Midbrain (tissue), 1 donor: ENCODE results near the gene SPPL2B.

ENCODE experiments used
- DNase-seq: peaks from one replicate; lab custom pipeline; 2025; lab: John Stamatoyannopoulos, UW

Gene SPPL2B

DNA sequence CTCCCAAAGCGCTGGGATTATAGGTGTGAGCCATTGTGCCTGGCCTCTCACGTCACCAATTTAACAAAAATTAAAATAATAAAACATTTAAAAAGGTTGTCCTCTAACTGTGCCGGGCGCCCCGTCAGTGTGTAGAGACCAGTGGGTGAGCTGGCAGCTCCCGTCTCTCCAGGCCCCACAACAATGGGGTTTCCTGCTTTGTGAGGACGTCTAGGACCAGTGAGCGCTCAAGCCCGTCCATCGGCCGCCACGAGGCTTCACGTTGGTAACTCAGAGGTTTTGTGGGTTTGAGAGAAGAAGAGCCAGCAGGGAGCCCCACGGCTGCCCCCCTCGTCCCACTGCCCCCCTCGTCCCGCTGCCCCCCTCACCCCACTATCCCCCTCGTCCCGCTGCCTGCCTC is 4.8 kb upstream of the SPPL2B start:
- DNase-seq: no peak

DNA sequence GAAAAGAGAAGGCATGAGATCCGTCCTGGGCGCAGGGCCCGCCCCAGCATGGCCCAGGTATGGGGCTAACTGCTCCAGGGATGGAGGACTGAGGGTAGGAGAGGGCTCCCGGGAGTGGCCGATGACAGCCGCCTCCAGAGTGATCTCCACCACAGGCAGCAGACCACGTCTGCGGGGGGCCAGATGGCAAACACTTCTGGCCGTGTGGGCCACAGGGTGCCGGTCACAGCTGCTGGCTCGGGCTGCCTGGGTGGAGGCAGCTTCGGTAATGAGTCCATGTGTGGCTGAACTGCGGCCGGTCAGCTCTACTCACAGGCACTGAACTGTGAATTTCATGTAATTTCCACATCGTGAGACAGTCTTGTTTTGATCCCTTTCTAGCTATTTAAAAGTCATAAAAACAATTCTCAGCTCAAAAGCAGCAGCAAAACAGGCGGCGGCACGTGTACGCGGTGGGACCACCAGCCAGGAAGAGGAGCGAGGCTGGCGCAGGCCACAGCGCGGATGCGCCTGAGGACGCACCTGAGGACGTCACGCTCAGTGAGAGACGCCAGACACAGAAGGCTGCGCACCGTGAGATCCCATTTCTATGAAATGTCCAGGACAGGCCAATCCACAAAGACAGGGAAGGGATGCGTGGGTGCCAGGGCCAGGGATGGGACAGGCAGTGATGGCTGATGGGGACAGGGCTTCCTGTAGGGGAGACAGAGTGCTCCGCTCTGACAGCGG is 4.1 kb upstream of the SPPL2B start:
- no peak for DNase-seq

DNA sequence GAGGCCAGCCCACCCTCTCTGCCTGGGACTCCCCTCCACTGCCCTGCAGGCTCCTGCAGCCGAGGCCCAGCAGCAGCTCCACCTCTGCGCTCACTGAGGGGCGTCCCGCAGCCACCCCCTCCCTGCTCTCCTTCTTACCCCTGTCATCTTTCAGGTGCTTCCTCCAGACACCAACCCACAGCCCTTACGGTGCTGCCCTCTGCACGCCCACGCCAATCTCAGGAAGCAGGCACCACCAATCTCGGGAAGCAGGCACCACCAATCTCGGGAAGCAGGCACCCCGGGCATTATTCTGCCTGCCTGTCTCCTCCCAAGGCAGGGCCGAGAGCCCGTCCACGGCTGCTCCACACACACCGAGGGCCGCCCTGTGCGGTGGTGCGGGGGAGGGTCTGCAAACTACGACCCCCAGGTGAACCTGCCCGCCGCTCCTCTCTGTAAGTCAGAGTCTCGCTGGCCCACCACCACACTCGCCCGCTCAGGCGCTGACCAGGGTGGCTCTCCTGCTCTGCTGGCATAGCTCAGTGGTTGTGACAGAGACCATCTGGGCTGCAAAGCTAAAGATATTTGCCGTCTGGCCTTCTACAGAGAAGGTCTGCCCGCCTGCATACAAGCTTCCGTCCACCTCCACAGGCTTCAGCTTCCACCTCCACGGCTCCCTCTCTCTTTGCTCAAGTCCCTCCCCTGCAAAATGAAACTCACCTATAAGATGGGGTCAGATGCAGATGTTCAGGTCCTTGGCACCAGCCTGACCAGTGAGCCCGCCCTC is 3.0 kb upstream of the SPPL2B start:
- no peak for DNase-seq

DNA sequence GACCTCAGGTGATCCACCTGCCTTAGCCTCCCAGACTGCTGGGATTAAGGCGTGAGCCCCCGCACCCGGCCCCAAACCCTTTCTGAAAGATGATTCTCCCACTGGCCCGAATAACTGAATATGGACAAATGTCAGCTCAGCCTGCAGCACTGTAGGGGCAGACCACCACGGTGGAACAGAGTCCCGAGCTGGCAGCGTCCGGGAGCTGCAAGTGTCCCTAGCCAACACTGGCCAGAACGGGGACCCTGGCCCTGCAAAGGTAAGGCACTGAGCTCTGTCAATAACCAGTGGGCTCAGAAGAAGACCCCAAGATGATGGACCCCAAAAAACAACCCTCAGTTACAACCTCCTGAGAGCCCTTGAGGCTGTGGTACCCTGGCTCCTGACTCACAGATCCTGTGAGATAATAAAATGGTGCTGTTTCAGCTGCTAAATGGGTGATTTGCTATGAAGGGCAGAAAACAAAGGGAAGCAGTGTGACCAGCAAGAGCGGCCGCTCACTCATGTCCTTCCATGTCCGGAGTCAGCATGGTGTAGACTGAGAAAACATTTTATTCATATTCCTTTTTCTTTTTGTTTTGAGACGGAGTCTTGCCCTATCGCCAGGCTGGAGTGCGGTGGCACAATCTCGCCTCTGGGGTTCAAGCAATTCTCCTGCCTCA is 1.7 kb upstream of the SPPL2B start:
- DNase-seq: no peak

DNA sequence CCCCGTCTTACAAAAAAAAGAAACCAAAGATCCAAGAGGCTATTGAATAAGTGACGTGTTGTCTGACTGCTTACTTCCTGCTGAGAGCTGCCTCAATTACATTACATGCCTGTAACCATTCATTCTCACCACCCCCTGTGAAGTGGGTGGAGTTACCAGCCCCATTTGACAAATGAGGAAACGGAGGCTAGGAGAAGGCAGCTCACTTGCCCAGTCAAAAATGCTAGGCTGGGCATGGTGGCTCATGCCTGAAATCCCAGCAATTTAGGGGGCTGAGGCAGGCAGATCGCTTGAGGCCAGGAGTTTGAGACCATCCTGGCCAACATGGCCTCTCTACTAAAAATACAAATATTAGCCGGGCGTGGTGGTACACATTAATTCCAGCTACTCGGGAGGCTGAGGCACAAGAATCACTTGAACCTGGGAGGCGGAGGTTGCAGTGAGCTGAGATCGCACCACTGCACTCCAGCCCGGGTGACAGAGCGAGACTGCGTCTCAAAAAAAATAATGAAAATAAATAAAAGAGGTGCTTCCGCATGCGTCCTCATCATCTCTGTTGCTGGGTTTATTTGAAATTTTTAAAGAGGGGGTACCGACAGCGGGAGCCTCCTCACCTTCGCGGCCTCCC is 597 bp upstream of the SPPL2B start:
- DNase-seq: no peak

DNA sequence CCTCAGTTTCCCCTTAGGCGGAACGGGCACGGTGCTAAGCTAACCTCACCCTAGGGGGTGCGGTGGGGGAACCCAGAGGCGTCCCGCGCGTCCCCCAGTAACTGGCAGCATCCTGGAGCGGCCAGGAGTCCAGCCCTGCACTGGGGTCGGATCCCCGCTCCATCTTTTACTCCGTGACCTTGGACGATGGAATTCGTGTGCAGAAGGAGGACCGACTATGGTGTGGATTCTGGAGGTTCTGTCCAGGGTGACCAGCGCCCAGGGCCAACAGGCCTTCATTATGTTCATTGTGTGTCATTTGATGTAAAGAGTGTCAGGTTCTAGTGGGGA is 630 bp downstream of the SPPL2B start:
- no peak for DNase-seq

DNA sequence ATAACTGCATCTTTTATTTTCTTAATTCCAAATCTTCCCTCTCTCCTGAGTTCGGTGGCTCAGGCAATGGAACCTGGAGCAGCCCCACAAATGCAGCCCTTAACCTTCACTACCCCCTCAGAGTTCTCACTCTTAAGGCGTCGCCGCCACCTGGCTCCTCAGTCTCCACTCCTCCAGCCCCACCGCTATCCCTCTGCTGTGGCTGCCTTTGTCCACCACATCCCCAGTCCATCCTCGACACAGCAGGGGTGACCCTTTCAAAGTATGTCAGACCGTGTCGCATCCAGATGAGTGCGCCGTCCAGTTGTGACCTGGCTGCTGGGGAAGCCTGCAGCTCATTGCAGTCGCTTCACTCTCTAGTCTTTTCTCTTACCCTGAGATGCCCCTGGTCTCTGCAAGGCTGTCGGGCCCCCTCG is 1.0 kb downstream of the SPPL2B start:
- no peak for DNase-seq

DNA sequence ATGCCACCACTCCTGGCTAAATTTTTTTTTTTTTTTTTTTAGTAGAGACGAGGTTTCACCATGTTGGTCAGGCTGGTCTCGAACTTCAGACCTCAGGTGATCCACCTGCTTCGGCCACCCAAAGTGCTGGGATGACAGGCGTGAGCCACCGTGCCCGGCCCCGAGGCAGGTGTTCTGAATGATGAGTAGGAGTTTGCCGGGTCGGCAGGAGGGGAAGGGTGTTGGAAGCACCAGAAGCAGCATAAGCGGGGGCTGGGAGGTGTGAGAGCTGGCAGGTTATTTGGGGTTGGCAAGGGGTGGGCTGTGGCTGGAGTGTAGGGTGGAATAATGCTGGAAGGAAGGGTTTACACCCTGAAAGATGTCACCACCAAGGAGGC is 1.8 kb downstream of the SPPL2B start:
- DNase-seq: no peak

DNA sequence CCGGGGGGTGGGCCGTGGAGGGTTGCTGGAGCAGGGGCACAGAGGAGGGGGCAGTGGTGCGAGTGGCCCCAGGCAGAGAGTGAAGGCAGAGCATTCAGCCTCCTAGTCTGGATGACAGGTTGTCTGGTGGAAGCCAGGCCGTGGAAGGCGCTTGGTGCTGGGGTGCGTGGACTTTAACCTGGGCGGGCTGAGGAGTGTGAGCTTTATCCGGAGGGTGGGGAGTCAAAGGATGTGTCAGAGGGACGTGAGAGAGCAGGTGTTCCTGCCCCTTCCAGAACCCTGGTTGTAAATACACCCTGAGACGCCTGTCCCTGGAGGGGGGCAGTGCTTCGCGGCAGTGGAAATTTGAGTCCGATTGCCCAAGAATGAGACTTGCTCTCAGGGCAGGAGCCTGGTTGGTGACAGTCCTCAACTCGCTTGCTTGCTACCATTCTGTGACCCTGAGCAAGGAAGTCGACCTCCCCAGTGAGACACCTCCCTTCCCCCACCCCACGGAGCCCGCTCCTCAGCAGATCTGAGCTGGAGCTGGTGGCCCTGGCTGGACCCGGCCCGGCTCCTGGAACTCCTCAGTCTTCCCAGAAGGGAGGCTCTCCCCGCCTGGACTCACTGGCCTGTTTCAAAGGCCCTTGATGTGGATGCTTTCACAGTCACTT is 2.3 kb downstream of the SPPL2B start:
- DNase-seq: no peak

DNA sequence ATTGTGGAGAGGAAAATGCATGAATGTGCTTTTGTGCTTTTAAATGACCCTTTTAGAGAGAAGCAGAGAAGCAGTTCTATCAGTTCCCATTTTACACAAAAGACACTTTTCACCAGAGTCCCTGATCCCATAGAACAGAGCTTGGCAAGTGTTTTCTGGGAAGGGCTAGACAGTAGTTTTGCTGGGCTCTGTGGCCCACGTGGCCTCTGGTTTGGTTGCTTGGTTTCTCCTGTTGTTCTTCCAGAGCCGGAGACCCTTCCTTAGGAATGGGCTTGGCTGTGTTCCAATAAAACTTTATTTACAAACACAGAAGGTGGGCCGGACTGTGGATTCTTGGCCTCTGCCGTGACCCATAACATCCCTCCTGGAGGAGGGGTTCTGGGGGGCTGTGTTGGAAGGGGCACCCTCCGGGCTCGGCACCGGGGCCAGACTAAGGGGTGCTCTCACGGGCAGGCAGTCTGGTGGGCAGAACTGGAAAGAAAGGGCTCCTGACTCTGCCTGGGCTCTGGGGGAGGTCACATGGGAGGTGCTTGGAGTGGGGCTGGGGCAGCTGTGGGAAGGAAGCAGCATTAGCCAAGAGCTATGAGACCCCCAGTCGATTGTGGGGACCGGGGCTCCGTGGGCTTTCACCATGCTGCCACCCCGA is 3.2 kb downstream of the SPPL2B start:
- peak; percentile 76 for DNase-seq

DNA sequence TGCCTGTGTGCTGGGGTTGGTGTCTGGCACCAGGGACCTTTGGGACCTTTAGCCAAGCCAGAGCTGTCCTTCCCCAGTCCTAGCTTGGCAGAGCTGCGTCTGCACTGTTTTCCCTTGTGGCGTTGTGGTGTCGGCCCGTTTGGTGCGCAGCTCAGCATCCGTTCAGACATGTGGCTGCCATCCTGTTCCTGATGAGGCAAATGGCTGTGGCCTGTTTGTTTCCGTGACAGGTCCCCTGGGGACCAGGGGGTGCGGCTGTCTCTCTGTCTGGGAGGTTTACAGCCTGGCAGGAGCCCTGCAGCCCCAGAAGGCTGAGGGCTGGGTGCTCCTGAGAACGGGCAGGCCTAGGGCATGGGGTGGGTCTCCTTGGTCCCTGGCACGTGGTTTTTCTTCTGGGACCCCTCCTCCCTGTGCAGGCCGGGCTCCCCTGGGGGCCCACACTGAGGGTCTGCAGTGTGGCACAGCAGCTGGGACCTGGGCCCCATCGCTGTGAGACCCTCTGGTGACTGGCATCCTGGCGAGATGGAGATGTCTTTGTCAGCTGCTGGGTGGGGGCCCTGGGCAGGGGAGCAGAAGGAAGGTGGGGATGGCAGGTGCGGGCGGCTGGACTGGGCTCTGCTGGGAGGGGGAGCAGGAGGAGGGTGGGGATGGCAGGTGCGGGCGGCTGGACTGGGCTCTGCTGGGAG is 4.0 kb downstream of the SPPL2B start:
- no peak for DNase-seq

DNA sequence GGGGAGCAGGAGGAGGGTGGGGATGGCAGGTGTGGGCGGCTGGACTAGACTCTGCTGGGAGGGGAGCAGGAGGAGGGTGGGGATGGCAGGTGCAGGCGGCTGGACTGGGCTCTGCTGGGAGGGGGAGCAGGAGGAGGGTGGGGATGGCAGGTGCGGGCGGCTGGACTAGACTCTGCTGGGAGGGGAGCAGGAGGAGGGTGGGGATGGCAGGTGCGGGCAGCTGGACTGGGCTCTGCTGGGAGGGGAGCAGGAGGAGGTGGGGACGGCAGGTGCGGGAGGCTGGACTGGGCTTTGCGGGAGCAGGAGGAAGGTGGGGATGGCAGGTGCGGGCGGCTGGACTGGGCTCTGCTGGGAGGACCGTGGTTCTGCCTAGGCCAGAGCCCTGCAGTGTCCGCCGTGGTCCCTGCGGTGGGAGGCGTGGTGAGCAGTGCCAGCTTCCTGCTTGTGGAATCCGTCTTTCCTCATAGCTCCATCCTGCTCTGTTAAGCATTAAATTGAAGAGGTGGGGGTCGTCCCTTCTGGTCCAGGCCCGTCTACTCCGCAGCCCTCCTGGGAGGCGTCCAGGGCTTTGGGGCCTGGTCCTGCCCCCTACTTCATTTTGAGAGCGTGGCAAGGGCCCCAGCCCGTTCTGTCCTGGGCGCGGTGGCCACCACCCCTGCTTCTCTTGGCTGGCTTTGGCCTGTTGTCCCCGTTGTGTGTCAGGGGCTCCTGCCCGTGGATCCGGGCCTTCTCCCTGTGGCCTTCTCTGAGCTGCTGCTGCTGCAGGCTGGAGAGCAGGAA is 4.7 kb downstream of the SPPL2B start:
- DNase-seq: no peak

DNA sequence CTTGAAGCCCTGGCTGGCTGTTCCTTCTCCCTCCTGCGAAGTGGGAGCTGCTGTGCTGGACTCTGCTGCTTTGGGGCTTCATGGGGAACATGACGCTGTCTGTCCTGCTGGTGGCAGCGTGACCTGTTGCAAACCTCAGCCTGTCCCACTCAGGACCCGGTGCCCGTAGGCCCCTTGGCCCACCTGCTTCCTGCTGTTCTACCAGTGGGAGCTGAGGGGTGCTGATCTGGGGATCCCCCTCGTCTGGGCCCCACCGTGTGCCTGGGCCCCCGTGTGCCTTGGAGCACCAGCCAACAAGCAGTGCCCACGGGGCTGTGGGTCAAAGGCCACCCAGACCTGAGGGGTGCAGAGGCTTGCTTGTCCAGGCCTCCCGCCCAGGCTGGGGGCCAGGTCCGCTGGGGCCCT is 5.3 kb downstream of the SPPL2B start:
- DNase-seq: no peak

DNA sequence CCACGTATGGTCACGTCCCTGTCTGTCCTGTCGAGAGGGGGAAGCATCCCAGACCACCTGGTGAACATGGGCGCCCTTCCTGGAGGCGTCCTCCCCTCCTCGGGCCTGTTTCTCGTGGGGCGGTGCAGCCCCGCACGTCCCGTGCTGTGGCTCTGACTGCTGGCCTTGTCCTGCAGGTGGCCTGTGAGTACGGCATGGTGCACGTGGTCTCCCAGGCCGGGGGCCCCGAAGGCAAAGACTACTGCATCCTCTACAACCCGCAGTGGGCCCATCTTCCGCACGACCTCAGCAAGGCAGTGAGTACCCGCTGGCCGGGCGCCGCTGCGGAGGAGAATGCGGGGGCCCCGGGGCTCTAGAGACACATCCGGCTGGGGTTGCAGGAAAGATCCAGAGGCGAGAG is 5.9 kb downstream of the SPPL2B start:
- DNase-seq: no peak

DNA sequence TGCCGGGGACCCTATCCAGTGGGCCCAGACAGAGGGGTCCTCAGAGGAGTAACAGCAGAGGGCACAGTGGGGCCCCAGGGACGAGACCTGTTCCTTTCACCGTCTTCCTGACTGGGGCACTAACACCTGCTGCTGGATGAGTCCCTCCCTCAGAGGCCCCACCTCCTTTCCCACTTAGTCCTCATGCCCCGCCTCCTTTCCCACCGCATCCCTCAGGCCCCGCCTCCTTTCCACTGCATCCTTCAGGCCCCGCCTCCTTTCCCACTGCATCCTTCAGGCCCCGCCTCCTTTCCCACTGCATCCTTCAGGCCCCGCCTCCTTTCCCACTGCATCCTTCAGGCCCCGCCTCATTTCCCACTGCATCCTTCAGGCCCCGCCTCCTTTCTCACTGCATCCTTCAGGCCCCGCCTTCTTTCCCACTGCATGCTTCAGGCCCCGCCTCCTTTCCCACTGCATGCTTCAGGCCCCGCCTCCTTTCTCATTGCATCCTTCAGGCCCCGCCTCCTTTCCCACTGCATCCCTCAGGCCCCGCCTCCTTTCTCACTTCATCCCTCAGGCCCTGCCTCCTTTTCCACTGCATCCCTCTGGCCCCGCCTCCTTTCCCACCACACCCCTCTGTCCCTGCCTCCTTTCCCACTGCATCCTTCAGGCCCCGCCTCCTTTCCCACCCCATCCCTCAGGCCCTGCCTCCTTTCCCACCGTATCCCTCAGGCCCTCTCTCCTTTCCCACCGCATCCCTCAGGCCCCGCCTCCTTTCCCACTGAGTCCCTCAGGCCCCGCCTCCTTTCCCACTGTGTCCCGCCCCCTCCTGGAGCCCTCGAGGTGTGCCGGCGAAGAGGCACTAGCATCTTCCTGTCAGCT is 6.7 kb downstream of the SPPL2B start:
- no peak for DNase-seq

DNA sequence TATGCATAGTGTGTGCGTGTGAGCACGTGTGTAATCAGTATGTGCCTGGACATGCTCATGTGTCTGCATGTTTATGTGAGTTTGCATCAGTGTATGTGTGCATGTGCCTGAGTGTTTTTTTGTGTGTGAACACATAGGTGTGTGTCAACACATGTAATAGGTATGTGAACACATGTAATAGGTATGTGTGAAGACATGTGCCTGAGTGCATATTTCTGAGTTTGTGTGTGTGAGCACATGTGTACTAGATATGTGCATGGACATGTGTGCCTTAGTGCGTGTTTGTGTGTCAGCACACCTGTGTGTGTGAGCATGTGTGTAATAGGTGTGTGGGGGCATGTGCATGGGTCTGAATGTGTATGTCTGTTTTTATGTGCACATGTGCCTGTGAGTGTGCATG is 7.4 kb downstream of the SPPL2B start:
- DNase-seq: no peak

DNA sequence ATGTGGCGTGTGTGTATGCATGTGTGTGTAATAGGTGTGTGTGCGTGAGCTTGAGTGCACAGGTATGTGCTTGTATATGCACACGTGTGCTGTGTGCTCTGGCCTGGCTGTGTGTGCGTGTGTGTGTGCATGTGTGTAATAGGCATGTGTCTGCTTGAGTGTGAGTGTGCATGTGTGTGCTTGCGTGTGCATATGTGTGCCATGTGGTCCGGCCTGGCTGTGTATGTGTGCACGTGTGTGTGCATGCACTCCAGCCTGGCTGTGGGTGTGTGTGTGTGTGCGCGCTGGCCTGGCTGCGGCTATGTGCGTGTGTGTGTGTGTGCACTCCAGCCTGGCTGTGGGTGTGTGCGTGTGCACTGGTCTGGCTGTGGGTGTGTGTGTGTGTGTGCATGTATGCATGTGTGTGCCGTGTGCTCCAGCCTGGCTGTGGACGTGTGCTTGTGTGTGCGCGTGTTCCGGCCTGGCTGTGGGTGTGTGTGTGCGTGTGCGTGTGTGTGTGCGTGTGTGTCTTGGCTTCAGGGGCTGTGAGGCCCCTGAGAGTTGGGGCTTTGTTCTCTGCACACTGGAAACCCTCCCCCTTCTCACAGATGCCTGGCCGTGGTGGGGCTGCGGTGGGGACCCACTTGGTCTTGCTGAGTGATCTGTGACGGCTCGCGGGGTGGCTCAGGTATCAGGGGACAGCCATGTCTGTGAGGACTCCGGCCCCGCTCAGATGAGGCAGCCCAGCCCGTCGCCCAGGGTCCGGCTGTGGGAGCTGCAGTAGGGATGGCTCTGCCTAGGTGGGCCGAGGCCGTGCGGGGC is 8.2 kb downstream of the SPPL2B start:
- DNase-seq: no peak

DNA sequence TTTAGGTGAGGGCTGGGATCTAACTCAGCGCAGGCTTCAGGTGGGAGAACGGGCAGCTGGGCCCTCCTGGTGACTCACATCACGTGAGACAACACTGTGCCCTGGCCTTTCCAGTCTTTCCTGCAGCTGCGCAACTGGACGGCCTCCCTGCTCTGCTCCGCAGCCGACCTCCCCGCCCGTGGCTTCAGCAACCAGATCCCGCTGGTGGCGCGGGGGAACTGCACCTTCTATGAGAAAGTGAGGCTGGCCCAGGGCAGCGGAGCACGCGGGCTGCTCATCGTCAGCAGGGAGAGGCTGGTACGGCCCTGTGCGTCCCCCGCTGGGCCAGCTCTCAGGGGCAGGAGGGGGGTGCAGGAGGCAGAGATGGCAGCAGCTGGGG is 8.8 kb downstream of the SPPL2B start:
- peak; percentile 64 for DNase-seq
